SU-DHL-6 (cell line): Measurements from ENCODE around the gene NDRG4.

ENCODE experiments used
- H2AFZ ChIP-seq: fragments of 200-600 bp; sonication (generic); 2 replicates; pipeline ENCODE4 v1.6.1; 2014; ENCODE audit warnings: low read depth, mild to moderate bottlenecking, moderate library complexity, mixed read lengths, antibody characterized with exemption, low read length; ENCODE audit not compliant: severe bottlenecking
- H3F3A ChIP-seq: fragments of 200-600 bp; shearing (Covaris generic); 2 replicates; pipeline ENCODE4 v1.6.0; 2016; ENCODE audit warnings: antibody characterized with exemption, mild to moderate bottlenecking; ENCODE audit not compliant: insufficient read depth
- H3K27ac ChIP-seq: fragments of 200-600 bp; sonication (generic); 2 replicates; pipeline ENCODE4 v1.5.1; 2016; ENCODE audit warnings: low read depth, mild to moderate bottlenecking, low read length, moderate library complexity, mixed read lengths
- H3K27me3 ChIP-seq: fragments of 200-600 bp; sonication (generic), shearing (Covaris generic); 2 replicates; pipeline ENCODE4 v1.6.0; 2014; ENCODE audit warnings: mild to moderate bottlenecking, low read length
- H3K36me3 ChIP-seq: fragments of 200-600 bp; sonication (generic); 2 replicates; pipeline ENCODE4 v1.6.1; 2014; ENCODE audit warnings: mild to moderate bottlenecking, low read length, mixed read lengths
- H3K4me2 ChIP-seq: fragments of 300-600, 200-600 bp; shearing (Covaris generic), sonication (generic); 2 replicates; pipeline ENCODE4 v1.6.0; 2014; ENCODE audit warnings: low read length, low read depth, mild to moderate bottlenecking; ENCODE audit not compliant: poor library complexity, severe bottlenecking
- H3K4me3 ChIP-seq: fragments of 200-600 bp; sonication (generic); 2 replicates; pipeline ENCODE4 v1.5.1; 2014; ENCODE audit warnings: antibody characterized with exemption, low read length, mild to moderate bottlenecking, mixed read lengths; ENCODE audit not compliant: insufficient read depth, poor library complexity, severe bottlenecking
- H3K79me2 ChIP-seq: fragments of 200-600 bp; sonication (generic); 2 replicates; pipeline ENCODE4 v1.6.1; 2014; ENCODE audit warnings: mild to moderate bottlenecking, low read length, moderate library complexity; ENCODE audit not compliant: insufficient read depth
- H3K9ac ChIP-seq: fragments of 200-600 bp; sonication (generic); 2 replicates; pipeline ENCODE4 v1.7.0; 2014; ENCODE audit warnings: mild to moderate bottlenecking, low read length
- H3K9me2 ChIP-seq: fragments of 200-600 bp; sonication (generic); replicated peaks from 2 replicates; pipeline ENCODE4 v1.6.1; 2014; ENCODE audit warnings: low read length; ENCODE audit not compliant: insufficient read depth
- H3K9me3 ChIP-seq: fragments of 200-600 bp; sonication (generic); 2 replicates; pipeline ENCODE4 v1.6.1; 2014; ENCODE audit warnings: low read length, mixed read lengths; ENCODE audit not compliant: insufficient read depth
- H4K20me1 ChIP-seq: fragments of 200-600 bp; sonication (generic); 2 replicates; pipeline ENCODE4 v1.6.1; 2014; ENCODE audit warnings: low read depth, mild to moderate bottlenecking, antibody characterized with exemption, low read length, moderate library complexity, mixed read lengths
- EZH2phosphoT487 ChIP-seq: fragments of 200-600 bp; sonication (generic), shearing (Covaris generic); conservative IDR thresholded peaks from 2 replicates; pipeline ENCODE4 v1.6.1; 2018; ENCODE audit warnings: mild to moderate bottlenecking, antibody characterized with exemption, low read length, moderate library complexity, mixed read lengths
- TF ChIP-seq, protein P1 (sequence below): fragments of 200-600 bp; sonication (generic); IDR thresholded peaks from one replicate; pipeline ENCODE4 v1.5.1; 2017; ENCODE audit warnings: antibody characterized with exemption, mild to moderate bottlenecking, low read length, moderate library complexity; ENCODE audit not compliant: insufficient read depth, poor library complexity, severe bottlenecking

Gene NDRG4

DNA sequence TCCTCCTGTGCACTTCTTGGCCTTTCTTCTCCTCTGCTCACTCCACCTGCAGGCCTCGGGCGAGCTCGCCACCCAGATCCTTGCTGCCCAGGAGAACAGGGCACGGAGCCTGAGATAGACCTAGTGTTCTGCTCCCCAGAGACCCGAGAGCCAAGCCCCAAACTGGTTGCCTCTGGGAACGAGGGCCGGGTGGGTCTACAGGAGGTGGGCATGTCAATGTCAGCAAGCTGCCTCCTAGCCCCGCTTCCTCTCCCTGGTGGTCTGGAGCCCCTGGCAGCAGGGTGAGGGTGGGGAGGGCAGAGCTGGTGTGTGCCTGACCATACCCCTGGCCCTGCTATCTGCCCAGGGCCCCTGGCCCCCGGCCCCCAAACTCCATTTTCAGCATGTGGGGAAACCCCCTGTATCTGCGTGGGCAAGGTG lies 841 bp upstream of the NDRG4 start:
- Histone ChIP-seq H3K4me3 (no peak overlapping the region), H3K27me3 (no peaks in the 10 kb centered on the region), H3K4me2 (no peak overlapping the region), H3K9me3 (no peaks in the 10 kb centered on the region), H3K36me3 (no peaks in the 10 kb centered on the region), H3K9ac (no peak overlapping the region), H3K9me2 (no peaks in the 10 kb centered on the region), H2AFZ (no peak overlapping the region), H4K20me1 (no peaks in the 10 kb centered on the region), H3K27ac (no peak overlapping the region), H3K79me2 (no peaks in the 10 kb centered on the region), H3F3A (no peaks in the 10 kb centered on the region)
- TF ChIP-seq EZH2phosphoT487: no peak
- TF ChIP-seq, protein P1, sequence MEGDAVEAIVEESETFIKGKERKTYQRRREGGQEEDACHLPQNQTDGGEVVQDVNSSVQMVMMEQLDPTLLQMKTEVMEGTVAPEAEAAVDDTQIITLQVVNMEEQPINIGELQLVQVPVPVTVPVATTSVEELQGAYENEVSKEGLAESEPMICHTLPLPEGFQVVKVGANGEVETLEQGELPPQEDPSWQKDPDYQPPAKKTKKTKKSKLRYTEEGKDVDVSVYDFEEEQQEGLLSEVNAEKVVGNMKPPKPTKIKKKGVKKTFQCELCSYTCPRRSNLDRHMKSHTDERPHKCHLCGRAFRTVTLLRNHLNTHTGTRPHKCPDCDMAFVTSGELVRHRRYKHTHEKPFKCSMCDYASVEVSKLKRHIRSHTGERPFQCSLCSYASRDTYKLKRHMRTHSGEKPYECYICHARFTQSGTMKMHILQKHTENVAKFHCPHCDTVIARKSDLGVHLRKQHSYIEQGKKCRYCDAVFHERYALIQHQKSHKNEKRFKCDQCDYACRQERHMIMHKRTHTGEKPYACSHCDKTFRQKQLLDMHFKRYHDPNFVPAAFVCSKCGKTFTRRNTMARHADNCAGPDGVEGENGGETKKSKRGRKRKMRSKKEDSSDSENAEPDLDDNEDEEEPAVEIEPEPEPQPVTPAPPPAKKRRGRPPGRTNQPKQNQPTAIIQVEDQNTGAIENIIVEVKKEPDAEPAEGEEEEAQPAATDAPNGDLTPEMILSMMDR: no peak

DNA sequence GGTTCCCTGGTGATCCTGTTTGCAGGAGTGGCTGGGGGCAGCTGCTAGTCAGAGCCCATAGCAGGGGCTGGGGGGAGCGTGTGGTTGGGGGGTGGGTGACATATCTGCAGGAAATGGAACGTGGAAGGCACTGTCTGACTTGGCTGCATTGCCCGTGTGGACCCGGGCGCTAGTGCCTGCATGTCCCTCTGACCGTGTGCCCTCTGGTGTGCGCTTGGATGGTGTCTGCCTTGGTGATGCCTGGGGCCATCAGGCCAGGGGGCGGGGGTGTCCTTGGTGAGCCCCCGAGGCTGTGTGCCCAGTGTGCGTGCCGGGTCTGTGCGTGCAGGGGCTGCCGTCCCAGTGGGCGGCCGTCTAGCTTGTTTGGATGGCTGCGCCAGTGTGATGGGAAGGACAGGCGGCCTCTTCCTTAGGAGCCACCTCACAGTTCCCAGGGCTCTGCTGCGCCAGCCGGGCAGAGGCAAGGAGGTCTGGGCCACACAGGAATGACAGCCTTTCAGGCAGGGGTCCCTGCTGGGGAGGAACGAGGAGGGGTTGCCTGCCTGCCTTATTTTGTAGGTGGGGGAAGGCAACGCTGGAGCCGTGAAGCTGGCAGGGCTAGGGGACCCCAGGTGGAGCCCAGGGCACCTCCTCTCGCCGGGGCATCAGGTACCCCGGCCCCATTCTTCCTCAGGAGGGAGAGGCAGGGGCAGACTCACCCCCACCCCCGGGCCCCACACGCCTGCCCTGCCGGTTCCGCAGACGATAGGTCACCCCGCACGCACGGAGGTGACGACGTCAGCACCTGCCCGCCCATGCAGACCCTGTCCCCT lies 693 bp downstream of the NDRG4 start:
- H3K27ac ChIP-seq: no peak overlapping the region
- H3K79me2 ChIP-seq: no peaks in the 10 kb centered on the region
- H3K4me3 ChIP-seq: peak overlapping the region; percentile 15
- H3K36me3 ChIP-seq: no peaks in the 10 kb centered on the region
- peak overlapping the region; percentile 19 for H3K9ac ChIP-seq
- peak overlapping the region; percentile 46 for H3K4me2 ChIP-seq
- no peaks in the 10 kb centered on the region for H3K9me3 ChIP-seq
- no peaks in the 10 kb centered on the region for H4K20me1 ChIP-seq
- TF ChIP-seq, protein P1: no peak
- no peak for TF ChIP-seq EZH2phosphoT487
- H3K27me3 ChIP-seq: no peaks in the 10 kb centered on the region
- H3K9me2 ChIP-seq: no peaks in the 10 kb centered on the region
- H2AFZ ChIP-seq: peak overlapping the region; percentile 60
- no peaks in the 10 kb centered on the region for H3F3A ChIP-seq

DNA sequence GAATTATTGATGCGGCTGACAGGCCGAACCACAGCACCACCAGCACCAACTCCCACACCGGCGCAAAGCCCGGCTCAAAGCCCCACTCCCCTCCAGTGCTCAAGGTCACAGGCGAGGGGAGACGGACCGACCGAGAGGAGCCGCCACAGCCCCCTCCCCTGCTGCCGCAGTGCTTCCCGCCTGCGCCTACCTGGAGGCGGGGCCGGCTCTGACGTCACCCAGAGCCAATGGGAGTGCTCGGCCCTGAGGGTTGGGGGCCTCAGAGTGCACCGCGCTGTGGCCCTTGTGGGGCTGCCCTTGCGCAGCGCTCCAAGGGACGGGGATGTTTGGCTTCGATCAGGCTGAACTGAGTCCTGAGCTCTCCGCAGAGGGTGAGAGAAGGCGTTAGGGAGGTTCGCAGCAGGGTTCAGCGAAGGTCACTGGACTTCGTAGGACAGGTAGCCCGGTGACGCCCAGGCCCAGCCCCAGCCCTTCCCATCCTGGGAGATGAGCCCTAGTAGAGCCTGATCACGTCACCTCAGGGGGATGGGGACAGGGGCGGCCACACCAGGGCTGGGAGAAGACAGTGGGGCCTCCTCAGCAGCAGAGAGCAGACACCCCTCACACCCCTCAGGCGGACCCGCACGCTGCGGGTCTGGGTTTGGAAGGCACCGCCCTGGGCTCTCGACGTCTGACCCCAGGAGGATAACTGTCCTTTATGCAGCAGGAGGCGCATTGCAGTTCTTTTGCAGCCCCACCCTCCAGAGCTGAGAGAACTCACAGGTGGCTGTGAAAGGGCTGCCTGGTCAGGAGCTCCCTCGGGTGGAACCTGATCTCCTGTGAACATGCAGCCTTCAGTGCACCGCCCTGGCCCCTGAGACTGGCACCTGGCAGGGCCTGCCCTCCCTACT lies 1.5 kb downstream of the NDRG4 start:
- Histone ChIP-seq H3K9me3 (no peaks in the 10 kb centered on the region), H4K20me1 (no peaks in the 10 kb centered on the region), H3K9ac (peak overlapping the region; percentile 19), H3F3A (no peaks in the 10 kb centered on the region), H3K4me2 (peak overlapping the region; percentile 46), H3K36me3 (no peaks in the 10 kb centered on the region), H3K79me2 (no peaks in the 10 kb centered on the region), H2AFZ (no peak overlapping the region), H3K4me3 (peak overlapping the region; percentile 15), H3K27me3 (no peaks in the 10 kb centered on the region), H3K27ac (no peak overlapping the region), H3K9me2 (no peaks in the 10 kb centered on the region)
- TF ChIP-seq, protein P1: no peak
- no peak for TF ChIP-seq EZH2phosphoT487
